SK-N-SH treated with all-trans-retinoic acid at 6 μM for 48 hours (cell line): Measurements from ENCODE around the gene RASA1.

Experiments used
- ATAC-seq: fragments of 200-7000 bp; cut with Tn5 transposase; 3 replicates; pipeline ENCODE4 v1.9.1; 2020; ENCODE audit warnings: mild to moderate bottlenecking, moderate library complexity
- ARNTL ChIP-seq: fragments of 450-650 bp; formaldehyde crosslinking; IDR thresholded peaks from 2 replicates; pipeline ENCODE4 v1.5.0; 2020; ENCODE audit warnings: low read depth, mild to moderate bottlenecking, moderate library complexity, borderline replicate concordance
- BACH2 ChIP-seq: fragments of 250-450 bp; sonication (Bioruptor Pico); IDR thresholded peaks from 2 replicates; pipeline ENCODE4 v1.9.0; 2021; ENCODE audit warnings: mild to moderate bottlenecking, borderline replicate concordance
- CREB5 ChIP-seq: fragments of 250-450 bp; sonication (Bioruptor Pico); IDR thresholded peaks from 2 replicates; pipeline ENCODE4 v1.5.1; 2020; ENCODE audit warnings: low read depth, mild to moderate bottlenecking, moderate library complexity
- CSDC2 ChIP-seq: fragments of 250-450 bp; sonication (Bioruptor Pico); IDR thresholded peaks from 2 replicates; pipeline ENCODE4 v1.5.0; 2020; ENCODE audit warnings: mild to moderate bottlenecking, moderate library complexity
- ESRRG ChIP-seq: fragments of 250-450 bp; sonication (Bioruptor Pico); IDR thresholded peaks from 2 replicates; pipeline ENCODE4 v1.6.1; 2021; ENCODE audit warnings: mild to moderate bottlenecking
- ISL1 ChIP-seq: fragments of 250-450 bp; sonication (Bioruptor Pico); IDR thresholded peaks from 2 replicates; pipeline ENCODE4 v2.1.2; 2022; ENCODE audit warnings: mild to moderate bottlenecking, moderate library complexity
- OSR1 ChIP-seq: fragments of 250-450 bp; sonication (Bioruptor Pico); IDR thresholded peaks from 2 replicates; pipeline ENCODE4 v1.8.0; 2022; ENCODE audit warnings: moderate library complexity, mild to moderate bottlenecking, inconsistent platforms
- POU6F1 ChIP-seq: fragments of 250-450 bp; sonication (Bioruptor Pico); IDR thresholded peaks from 2 replicates; pipeline ENCODE4 v1.8.0; 2021; ENCODE audit warnings: low read depth, mild to moderate bottlenecking, moderate library complexity, borderline replicate concordance
- PPARA ChIP-seq: fragments of 250-450 bp; sonication (Bioruptor Pico); IDR thresholded peaks from 2 replicates; pipeline ENCODE4 v1.5.0; 2020; ENCODE audit warnings: mild to moderate bottlenecking, borderline replicate concordance
- RARB ChIP-seq: fragments of 250-450 bp; sonication (Bioruptor Pico); IDR thresholded peaks from 2 replicates; pipeline ENCODE4 v1.8.0; 2021; ENCODE audit warnings: mild to moderate bottlenecking, moderate library complexity
- SNAI2 ChIP-seq: fragments of 250-450 bp; sonication (Bioruptor Pico); IDR thresholded peaks from 2 replicates; pipeline ENCODE4 v1.5.0; 2020; ENCODE audit warnings: mild to moderate bottlenecking, moderate library complexity
- TCF4 ChIP-seq: fragments of 250-450 bp; sonication (Bioruptor Pico); IDR thresholded peaks from 2 replicates; pipeline ENCODE4 v1.8.0; 2021; ENCODE audit warnings: mild to moderate bottlenecking, moderate library complexity, borderline replicate concordance
- TOX ChIP-seq: fragments of 250-450 bp; sonication (Bioruptor Pico); IDR thresholded peaks from 2 replicates; pipeline ENCODE4 v1.8.0; 2021; ENCODE audit warnings: mild to moderate bottlenecking, moderate library complexity, borderline replicate concordance
- ZC3H10 ChIP-seq: fragments of 250-450 bp; sonication (Bioruptor Pico); IDR thresholded peaks from 2 replicates; pipeline ENCODE4 v1.5.1; 2021; ENCODE audit warnings: mild to moderate bottlenecking, moderate library complexity
- ZFP3 ChIP-seq: fragments of 250-450 bp; sonication (Bioruptor Pico); IDR thresholded peaks from 2 replicates; pipeline ENCODE4 v1.5.0; 2020; ENCODE audit warnings: mild to moderate bottlenecking, moderate library complexity
- ZFP30 ChIP-seq: fragments of 450-650 bp; formaldehyde crosslinking; IDR thresholded peaks from 2 replicates; pipeline ENCODE4 v1.5.0; 2022; ENCODE audit warnings: mild to moderate bottlenecking, moderate library complexity
- ZNF565 ChIP-seq: fragments of 450-650 bp; formaldehyde crosslinking; conservative IDR thresholded peaks from 2 replicates; pipeline ENCODE4 v1.5.0; 2020; ENCODE audit warnings: low read depth, mild to moderate bottlenecking, moderate library complexity
- ZNF70 ChIP-seq: fragments of 450-650 bp; formaldehyde crosslinking; IDR thresholded peaks from 2 replicates; pipeline ENCODE4 v1.5.0; 2020; ENCODE audit warnings: mild to moderate bottlenecking, moderate library complexity
- ZNF8 ChIP-seq: fragments of 450-650 bp; formaldehyde crosslinking; IDR thresholded peaks from 2 replicates; pipeline ENCODE4 v1.5.0; 2020; ENCODE audit warnings: mild to moderate bottlenecking, moderate library complexity
- TF ChIP-seq, protein P1 (sequence below): fragments of 250-450 bp; sonication (Bioruptor Pico); IDR thresholded peaks from 2 replicates; pipeline ENCODE4 v1.8.0; 2020; ENCODE audit warnings: mild to moderate bottlenecking, moderate library complexity, borderline replicate concordance
- TF ChIP-seq, protein P2 (sequence below): fragments of 250-450 bp; sonication (Bioruptor Pico); IDR thresholded peaks from 2 replicates; pipeline ENCODE4 v1.5.0; 2020; ENCODE audit warnings: mild to moderate bottlenecking, moderate library complexity

Gene RASA1

GRCh38 chr5:87254035-87254434 is 13.6 kb upstream of the RASA1 start (continued):
- TF ChIP-seq POU6F1 (CRISPR knock-in tag) (no peak), PPARA (CRISPR knock-in tag) (no peak), RARB (CRISPR knock-in tag) (no peak)
- TF ChIP-seq, all 23 proteins: peak for 0

DNA sequence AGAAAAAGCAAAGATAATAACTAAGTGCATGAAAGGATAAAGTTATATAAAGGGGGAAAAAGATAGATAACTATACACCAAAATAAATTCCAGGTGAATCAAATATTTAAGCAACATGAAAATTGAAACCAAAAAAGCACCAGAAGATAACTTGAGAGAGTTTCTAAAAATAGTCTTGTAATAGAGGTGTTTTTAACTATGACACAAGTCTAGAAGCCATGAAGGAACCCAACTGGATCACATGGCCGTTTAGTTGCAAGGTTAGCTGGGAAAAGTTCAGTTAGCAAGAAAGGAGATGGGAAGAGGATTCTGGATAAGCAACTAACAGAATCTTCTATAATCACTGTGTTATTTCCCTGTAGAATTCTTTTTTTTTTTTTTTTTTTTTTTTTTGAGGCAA is 9.2 kb upstream of the RASA1 start:
- TF ChIP-seq BACH2 (CRISPR knock-in tag) (no peak), TOX (CRISPR knock-in tag) (no peak), PPARA (CRISPR knock-in tag) (no peak), TCF4 (CRISPR knock-in tag) (no peak), ARNTL (CRISPR knock-in tag) (no peak), ZFP3 (CRISPR knock-in tag) (no peak), ZNF8 (CRISPR knock-in tag) (no peak), CSDC2 (CRISPR knock-in tag) (no peak), ZFP30 (CRISPR knock-in tag) (no peak)
- TF ChIP-seq, protein P1, sequence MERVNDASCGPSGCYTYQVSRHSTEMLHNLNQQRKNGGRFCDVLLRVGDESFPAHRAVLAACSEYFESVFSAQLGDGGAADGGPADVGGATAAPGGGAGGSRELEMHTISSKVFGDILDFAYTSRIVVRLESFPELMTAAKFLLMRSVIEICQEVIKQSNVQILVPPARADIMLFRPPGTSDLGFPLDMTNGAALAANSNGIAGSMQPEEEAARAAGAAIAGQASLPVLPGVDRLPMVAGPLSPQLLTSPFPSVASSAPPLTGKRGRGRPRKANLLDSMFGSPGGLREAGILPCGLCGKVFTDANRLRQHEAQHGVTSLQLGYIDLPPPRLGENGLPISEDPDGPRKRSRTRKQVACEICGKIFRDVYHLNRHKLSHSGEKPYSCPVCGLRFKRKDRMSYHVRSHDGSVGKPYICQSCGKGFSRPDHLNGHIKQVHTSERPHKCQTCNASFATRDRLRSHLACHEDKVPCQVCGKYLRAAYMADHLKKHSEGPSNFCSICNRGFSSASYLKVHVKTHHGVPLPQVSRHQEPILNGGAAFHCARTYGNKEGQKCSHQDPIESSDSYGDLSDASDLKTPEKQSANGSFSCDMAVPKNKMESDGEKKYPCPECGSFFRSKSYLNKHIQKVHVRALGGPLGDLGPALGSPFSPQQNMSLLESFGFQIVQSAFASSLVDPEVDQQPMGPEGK (CRISPR knock-in tag): no peak
- no peak for ATAC-seq

GRCh38 chr5:87260604-87261192 is 7.0 kb upstream of the RASA1 start:
- TF ChIP-seq CSDC2 (CRISPR knock-in tag): no peak
- no peak for TF ChIP-seq ZNF70 (CRISPR knock-in tag)
- TF ChIP-seq ZFP30 (CRISPR knock-in tag): no peak
- no peak for TF ChIP-seq ZFP3 (CRISPR knock-in tag)
- no peak for TF ChIP-seq TCF4 (CRISPR knock-in tag)
- no peak for ATAC-seq

DNA sequence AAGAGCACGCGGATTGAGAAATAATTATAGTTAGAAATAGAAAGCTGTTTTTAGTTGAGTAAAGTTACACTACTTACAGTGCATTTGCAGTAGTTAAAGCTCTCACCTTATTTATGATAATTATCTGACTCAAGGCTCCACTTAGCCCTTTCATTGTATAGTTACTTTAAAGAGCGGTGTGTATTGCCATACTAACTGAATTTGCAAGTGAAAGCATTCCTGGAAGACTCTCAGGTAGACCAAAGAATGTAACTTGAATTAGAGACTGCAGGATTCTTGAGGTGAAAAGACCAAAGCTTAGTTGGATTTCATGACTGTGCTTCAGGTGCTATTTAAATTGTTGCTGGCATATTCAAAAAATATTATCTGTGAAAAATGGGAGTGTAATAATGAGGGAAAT is 4.2 kb upstream of the RASA1 start:
- TF ChIP-seq CSDC2 (CRISPR knock-in tag) (no peak), ZNF565 (CRISPR knock-in tag) (no peak), SNAI2 (CRISPR knock-in tag) (no peak), PPARA (CRISPR knock-in tag) (no peak), RARB (CRISPR knock-in tag) (no peak), CREB5 (CRISPR knock-in tag) (no peak), TOX (CRISPR knock-in tag) (no peak), POU6F1 (CRISPR knock-in tag) (no peak), ARNTL (CRISPR knock-in tag) (no peak), ZC3H10 (no peak), ZNF70 (CRISPR knock-in tag) (no peak), ZNF8 (CRISPR knock-in tag) (no peak), TCF4 (CRISPR knock-in tag) (no peak), ZFP3 (CRISPR knock-in tag) (no peak), ISL1 (CRISPR knock-in tag) (no peak), BACH2 (CRISPR knock-in tag) (no peak), OSR1 (no peak), ESRRG (CRISPR knock-in tag) (no peak)
- TF ChIP-seq, protein P2, sequence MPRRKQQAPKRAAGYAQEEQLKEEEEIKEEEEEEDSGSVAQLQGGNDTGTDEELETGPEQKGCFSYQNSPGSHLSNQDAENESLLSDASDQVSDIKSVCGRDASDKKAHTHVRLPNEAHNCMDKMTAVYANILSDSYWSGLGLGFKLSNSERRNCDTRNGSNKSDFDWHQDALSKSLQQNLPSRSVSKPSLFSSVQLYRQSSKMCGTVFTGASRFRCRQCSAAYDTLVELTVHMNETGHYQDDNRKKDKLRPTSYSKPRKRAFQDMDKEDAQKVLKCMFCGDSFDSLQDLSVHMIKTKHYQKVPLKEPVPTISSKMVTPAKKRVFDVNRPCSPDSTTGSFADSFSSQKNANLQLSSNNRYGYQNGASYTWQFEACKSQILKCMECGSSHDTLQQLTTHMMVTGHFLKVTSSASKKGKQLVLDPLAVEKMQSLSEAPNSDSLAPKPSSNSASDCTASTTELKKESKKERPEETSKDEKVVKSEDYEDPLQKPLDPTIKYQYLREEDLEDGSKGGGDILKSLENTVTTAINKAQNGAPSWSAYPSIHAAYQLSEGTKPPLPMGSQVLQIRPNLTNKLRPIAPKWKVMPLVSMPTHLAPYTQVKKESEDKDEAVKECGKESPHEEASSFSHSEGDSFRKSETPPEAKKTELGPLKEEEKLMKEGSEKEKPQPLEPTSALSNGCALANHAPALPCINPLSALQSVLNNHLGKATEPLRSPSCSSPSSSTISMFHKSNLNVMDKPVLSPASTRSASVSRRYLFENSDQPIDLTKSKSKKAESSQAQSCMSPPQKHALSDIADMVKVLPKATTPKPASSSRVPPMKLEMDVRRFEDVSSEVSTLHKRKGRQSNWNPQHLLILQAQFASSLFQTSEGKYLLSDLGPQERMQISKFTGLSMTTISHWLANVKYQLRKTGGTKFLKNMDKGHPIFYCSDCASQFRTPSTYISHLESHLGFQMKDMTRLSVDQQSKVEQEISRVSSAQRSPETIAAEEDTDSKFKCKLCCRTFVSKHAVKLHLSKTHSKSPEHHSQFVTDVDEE (CRISPR knock-in tag): no peak
- TF ChIP-seq, protein P1 (CRISPR knock-in tag): no peak
- ATAC-seq: no peak
